ENCODE measurements around the gene NFIC. TPM values are rescaled to one million over a fixed set of nuclear protein-coding genes. Genes with fewer than 3 reads are reported as not detected.
A peak's percentile ranks its signal among the peaks of the same experiment; 100 is the strongest.

Gene NFIC
- total RNA-seq, 1 donor = 79.5 TPM

DNA sequence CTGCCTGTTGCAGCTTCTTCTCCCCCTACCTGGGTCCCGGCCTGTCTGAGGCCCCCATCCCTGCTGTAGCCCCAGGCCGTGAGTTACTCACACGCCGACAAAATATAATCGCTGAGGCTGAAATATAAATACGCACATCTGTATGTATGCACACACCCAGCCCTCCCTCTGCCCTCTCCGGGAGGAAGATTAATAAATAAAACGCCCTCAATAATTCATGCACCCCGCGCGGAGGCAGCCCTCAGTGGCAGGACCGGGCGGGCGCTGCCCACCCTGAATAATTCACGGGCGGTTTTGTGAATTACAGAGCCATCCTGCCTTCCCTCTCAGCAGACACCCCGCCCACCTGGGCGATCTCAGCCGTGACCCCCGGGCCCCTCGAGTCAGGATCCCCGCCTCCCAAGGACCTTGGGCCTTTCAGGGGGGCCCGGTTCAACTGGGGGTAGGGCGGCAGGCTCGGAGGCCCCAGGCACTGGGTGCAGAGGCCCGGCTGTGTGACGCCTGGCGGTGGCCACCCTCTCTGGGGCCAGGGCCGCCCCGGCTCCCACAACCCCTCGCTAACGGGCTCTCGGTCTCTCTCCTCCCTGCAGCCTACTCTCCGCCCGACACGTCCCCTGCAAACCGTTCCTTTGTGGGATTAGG is 89.7 kb downstream of the NFIC start:
- no peak overlapping the region for H3K4me3 ChIP-seq (ENCODE audit: low read depth, low read length)
- TF ChIP-seq, protein P1, sequence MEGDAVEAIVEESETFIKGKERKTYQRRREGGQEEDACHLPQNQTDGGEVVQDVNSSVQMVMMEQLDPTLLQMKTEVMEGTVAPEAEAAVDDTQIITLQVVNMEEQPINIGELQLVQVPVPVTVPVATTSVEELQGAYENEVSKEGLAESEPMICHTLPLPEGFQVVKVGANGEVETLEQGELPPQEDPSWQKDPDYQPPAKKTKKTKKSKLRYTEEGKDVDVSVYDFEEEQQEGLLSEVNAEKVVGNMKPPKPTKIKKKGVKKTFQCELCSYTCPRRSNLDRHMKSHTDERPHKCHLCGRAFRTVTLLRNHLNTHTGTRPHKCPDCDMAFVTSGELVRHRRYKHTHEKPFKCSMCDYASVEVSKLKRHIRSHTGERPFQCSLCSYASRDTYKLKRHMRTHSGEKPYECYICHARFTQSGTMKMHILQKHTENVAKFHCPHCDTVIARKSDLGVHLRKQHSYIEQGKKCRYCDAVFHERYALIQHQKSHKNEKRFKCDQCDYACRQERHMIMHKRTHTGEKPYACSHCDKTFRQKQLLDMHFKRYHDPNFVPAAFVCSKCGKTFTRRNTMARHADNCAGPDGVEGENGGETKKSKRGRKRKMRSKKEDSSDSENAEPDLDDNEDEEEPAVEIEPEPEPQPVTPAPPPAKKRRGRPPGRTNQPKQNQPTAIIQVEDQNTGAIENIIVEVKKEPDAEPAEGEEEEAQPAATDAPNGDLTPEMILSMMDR (IDR thresholded peaks at IDR 0.05; ENCODE audit: insufficient read depth, low read length) = no peak
- no peak for DNase-seq (ENCODE audit: low read depth)

DNA sequence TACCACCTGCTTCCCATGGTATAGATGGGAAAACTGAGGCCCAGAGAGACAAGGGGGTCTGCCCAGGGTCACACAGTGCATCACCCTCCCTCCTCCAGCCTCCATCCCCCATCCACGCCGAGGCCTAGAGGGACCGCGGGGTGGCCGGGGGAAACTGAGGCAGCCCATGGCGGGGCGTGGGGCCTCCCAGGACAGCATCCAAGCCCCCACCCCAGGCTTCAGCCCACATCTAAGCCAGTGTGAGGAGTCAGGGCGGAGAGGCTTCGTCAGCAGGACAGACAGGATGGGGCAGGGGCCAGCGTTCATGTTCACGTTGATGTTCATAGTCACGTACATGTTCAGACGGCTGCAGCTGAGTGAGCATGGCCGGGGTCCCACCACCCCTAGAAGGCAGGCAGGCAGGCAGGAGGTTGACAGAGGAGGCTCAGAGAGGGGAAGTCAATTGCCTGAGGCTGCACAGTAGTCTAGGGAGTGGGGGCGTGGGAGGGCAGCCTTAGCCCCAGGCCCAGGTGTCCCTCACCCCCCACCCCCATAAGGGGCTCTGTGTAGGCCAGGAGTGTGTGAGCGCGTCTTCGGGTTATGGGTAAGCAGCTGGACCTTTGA is 90.6 kb downstream of the NFIC start:
- no peak overlapping the region for H3K4me3 ChIP-seq (ENCODE audit: low read depth, low read length)
- TF ChIP-seq, protein P1 (IDR thresholded peaks at IDR 0.05; ENCODE audit: insufficient read depth, low read length) = no peak
- DNase-seq (ENCODE audit: low read depth) = no peak

DNA sequence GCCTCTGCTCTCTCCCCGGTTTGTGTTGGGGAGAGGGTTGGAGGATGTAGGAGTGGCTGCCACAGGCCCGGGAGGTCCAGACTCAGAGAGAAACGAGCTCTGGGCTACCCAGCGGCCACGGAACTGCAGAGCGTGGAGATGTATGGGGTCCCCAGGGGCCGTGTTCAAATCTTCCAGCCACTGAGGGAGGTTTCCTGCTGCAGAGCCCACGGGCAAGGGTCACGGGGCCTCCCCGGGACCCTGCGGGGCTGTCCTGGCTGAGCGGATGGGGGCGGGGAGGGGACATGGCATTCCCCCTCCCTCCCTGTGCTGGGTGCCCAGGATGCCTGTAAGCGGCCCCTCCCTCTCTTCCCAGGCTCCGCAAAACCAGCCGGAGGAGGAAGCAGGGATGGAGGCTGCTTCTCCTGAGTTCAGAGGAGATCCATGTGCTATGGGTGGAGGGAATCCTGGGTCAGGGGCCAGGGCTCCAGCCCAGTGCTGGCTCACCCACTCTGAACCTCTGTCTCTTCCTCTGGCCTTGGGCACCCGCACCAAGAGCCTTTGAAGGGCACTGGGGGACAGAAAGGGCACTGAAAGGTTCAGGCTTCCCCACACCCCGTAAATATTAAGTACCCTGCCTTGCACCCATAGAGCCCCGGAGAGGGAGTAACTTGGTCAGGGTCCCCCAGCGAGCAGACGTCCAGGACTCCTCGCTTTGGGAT is 91.3 kb downstream of the NFIC start:
- TF ChIP-seq, protein P1 (IDR thresholded peaks at IDR 0.05; ENCODE audit: insufficient read depth, low read length) = no peak
- no peak for DNase-seq (ENCODE audit: low read depth)
- no peak overlapping the region for H3K4me3 ChIP-seq (ENCODE audit: low read depth, low read length)

DNA sequence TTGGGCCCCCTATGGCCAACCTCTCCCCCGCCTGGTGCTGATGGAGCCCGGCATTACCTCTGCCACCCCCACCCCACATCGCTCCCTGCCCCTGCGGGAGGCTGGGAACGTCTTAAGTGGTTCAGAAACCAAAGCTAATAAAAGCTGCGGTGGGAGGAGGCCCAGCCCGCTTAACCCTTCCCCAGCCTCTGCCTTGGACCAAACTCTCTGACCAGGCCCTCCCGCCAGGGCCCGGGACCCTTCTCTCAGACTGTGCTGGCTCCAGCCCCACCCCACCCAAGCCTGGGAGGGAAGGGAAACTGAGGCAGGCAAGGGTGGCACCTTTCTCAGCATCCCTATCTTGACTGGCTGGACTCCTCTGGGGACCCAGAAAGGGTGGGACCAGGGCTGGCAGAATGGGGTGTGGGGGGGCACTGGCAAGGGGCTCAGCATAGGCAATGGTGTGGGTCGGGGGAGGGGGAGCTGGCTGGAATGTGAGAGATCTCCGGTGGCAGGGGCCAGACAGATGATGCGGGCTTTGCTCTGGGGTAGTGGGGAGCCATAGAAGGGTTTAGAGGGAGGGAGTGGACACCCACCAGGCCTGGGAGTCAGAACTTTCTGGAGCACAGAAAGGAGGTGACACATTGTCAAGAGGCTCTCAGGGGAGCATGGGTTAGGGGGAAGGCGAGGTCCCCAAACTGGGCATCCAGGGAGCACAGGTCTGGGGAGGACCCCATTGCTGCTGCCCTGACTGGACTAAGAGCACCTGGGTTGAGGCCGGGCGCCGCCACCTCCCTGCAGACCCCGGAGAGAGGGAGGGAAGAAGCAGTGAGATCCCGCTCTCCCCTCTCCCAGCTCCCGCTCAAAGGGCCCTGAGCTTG is 92.1 kb downstream of the NFIC start:
- no peak for DNase-seq (ENCODE audit: low read depth)
- H3K4me3 ChIP-seq (ENCODE audit: low read depth, low read length) = no peak overlapping the region
- TF ChIP-seq, protein P1 (IDR thresholded peaks at IDR 0.05; ENCODE audit: insufficient read depth, low read length) = no peak

DNA sequence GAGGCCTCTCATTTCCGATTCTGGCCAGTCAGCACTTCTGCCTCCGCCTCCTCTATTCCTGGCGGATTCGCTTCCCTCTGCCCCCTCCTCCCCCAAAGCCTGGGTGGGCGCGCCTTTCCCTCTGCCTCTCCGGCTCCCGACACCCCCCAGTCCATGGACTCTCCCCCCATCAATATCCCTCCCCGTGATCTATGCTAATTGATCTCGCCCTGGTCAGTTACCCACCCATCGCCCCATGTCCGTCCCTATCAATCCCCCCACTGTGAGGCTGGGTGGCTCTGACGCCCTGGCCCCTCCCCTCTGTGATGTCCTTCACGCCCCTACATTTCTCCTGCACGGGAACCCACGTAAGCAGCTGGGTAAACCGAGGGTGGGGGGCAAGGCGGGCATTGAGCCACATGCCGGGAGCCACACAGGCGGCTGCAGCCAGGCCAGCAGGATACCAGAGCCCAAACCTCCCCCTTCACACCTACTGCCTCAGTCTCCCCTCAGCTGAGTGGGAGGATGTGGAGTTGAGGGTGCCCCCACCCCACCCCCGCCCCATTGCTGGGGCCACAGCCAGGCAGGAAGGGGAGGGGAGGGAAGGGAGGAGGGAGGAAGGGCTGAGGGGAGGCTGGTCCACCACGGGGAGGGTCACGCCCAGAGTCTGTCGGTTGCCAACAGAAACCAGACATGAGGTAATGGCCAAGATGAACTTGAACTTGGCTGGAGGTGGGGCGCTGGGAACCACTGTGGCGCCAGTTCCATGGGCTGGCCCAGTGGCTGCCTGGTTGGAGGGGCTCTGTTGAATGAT is 92.9 kb downstream of the NFIC start:
- TF ChIP-seq, protein P1 (IDR thresholded peaks at IDR 0.05; ENCODE audit: insufficient read depth, low read length) = no peak
- peak; percentile 94 for DNase-seq (ENCODE audit: low read depth)
- H3K4me3 ChIP-seq (ENCODE audit: low read depth, low read length) = no peak overlapping the region
